Osteoblast (primary cell): ENCODE data around the gene SERINC4. TPM values are rescaled to one million over a fixed set of nuclear protein-coding genes. Genes with fewer than 3 reads are reported as not detected.

Source experiments
- DNase-seq: peaks from one replicate; pipeline ENCODE4 v3.0.0; 2011; ENCODE audit warnings: low spot score, mixed read lengths; ENCODE audit not compliant: insufficient read length; ENCODE audit errors: missing footprints
- H2AFZ ChIP-seq: 2 replicates; pipeline ENCODE4 v1.6.0; 2011; ENCODE audit warnings: mild to moderate bottlenecking, low read length
- H3K27ac ChIP-seq: 2 replicates; pipeline ENCODE4 v1.5.1; 2011; ENCODE audit warnings: mild to moderate bottlenecking, low read depth, low read length, moderate library complexity
- H3K27me3 ChIP-seq: 2 replicates; pipeline ENCODE4 v1.6.0; 2012; ENCODE audit warnings: mild to moderate bottlenecking, control low read depth, inconsistent platforms, low read length, moderate library complexity; ENCODE audit not compliant: insufficient read depth
- H3K36me3 ChIP-seq: 2 replicates; pipeline ENCODE4 v1.5.1; 2011; ENCODE audit warnings: mild to moderate bottlenecking, low read length, control low read depth, moderate library complexity; ENCODE audit not compliant: insufficient read depth
- H3K4me1 ChIP-seq: 2 replicates; pipeline ENCODE4 v1.5.1; 2011; ENCODE audit warnings: mild to moderate bottlenecking, low read length, control low read depth, moderate library complexity; ENCODE audit not compliant: insufficient read depth
- H3K4me2 ChIP-seq: 2 replicates; pipeline ENCODE4 v1.6.0; 2011; ENCODE audit warnings: mild to moderate bottlenecking, low read length; ENCODE audit not compliant: insufficient read depth
- H3K4me3 ChIP-seq: fragments of 200-600 bp; sonication (generic); 3 replicates; pipeline ENCODE4 v1.5.1; 2012; ENCODE audit warnings: mild to moderate bottlenecking, low read length, inconsistent platforms; ENCODE audit not compliant: insufficient read depth
- H3K79me2 ChIP-seq: 2 replicates; pipeline ENCODE4 v1.6.0; 2012; ENCODE audit warnings: mild to moderate bottlenecking, low read length, control low read depth, inconsistent platforms; ENCODE audit not compliant: insufficient read depth
- H3K9me3 ChIP-seq: 2 replicates; pipeline ENCODE4 v1.5.1; 2011; ENCODE audit warnings: low read depth, low read length, control low read depth
- H4K20me1 ChIP-seq: 2 replicates; pipeline ENCODE4 v1.6.0; 2012; ENCODE audit warnings: mild to moderate bottlenecking, low read length, control low read depth; ENCODE audit not compliant: insufficient read depth
- total RNA-seq: library from RNA; depleted of rRNA; stranded (reverse); fragments of >200 nt; gene quantifications from 2 replicates; pipeline ENCODE4 v1.2.3, GENCODE V29; 2012
- TF ChIP-seq, protein P1 (sequence below): IDR thresholded peaks from 2 replicates; pipeline ENCODE4 v1.5.1; 2011; ENCODE audit warnings: mild to moderate bottlenecking, low read depth, low read length, moderate library complexity; ENCODE audit errors: extremely low read depth

The SERINC4 gene
- total RNA-seq, 1 donor, result not detected

- Histone ChIP-seq H2AFZ (no peak overlapping the region), H4K20me1 (peaks cover 44% of the 10 kb centered on the region), H3K4me3 (peak overlapping the region; percentile 100), H3K36me3 (peaks cover 46% of the 10 kb centered on the region), H3K27ac (peak overlapping the region; percentile 99), H3K4me2 (peak overlapping the region; percentile 98), H3K9me3 (no peaks in the 10 kb centered on the region), H3K79me2 (peaks cover 39% of the 10 kb centered on the region), H3K4me1 (peaks cover 52% of the 10 kb centered on the region), H3K27me3 (no peaks in the 10 kb centered on the region)
- no peak for DNase-seq
- TF ChIP-seq, protein P1, sequence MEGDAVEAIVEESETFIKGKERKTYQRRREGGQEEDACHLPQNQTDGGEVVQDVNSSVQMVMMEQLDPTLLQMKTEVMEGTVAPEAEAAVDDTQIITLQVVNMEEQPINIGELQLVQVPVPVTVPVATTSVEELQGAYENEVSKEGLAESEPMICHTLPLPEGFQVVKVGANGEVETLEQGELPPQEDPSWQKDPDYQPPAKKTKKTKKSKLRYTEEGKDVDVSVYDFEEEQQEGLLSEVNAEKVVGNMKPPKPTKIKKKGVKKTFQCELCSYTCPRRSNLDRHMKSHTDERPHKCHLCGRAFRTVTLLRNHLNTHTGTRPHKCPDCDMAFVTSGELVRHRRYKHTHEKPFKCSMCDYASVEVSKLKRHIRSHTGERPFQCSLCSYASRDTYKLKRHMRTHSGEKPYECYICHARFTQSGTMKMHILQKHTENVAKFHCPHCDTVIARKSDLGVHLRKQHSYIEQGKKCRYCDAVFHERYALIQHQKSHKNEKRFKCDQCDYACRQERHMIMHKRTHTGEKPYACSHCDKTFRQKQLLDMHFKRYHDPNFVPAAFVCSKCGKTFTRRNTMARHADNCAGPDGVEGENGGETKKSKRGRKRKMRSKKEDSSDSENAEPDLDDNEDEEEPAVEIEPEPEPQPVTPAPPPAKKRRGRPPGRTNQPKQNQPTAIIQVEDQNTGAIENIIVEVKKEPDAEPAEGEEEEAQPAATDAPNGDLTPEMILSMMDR, result no peak
Measured at GRCh38 chr15:43793647-43794046, 6.4 kb downstream of the SERINC4 start.

GRCh38 chr15:43792761-43793476 lies 7.1 kb downstream of the SERINC4 start:
- no peaks in the 10 kb centered on the region for H3K27me3 ChIP-seq
- H3K4me3 ChIP-seq, result peak overlapping the region; percentile 100
- H2AFZ ChIP-seq, result peak overlapping the region; percentile 83
- peak overlapping the region; percentile 99 for H3K27ac ChIP-seq
- TF ChIP-seq, protein P1, result peak; percentile 29
- peaks cover 39% of the 10 kb centered on the region for H3K79me2 ChIP-seq
- H3K9me3 ChIP-seq, result no peaks in the 10 kb centered on the region
- no peak for DNase-seq
- peak overlapping the region; percentile 98 for H3K4me2 ChIP-seq
- peaks cover 41% of the 10 kb centered on the region for H3K36me3 ChIP-seq
- peaks cover 44% of the 10 kb centered on the region for H4K20me1 ChIP-seq
- H3K4me1 ChIP-seq, result peaks cover 51% of the 10 kb centered on the region

DNA sequence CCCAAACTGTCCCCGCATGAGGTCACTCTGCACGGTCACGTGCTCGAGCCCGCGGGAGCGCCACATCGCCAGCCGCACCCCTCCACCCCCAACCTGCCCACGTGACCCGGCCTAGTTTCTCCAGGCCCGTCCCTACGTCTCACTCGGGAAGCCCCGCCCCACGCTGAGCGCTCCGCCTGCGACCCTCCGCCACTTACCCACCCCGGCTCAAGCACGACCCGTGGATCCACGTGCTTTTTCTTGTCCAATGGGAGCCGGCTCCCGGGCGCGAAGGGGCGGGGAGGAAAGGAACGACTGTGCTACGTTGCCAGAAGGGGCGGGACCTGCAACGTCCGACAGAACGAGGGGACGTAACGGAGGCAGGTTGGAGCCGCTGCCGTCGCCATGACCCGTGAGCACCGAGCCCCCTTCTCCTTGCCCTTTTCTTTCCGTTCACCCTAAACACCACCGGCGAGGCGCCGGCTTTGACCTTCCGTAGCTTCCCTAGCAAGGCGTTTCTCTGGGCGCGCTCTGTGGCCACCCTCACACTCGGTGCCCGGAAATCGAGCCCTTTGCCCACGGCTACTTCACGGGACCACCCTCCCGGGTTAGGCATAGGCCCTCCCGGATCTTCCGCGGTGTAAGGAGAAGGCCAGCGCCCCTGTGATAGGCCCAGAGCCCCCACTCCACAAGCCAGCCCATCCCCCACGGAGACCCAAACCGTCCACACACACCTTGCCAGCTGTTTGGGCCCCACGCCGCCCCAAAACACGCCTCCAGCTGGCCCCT lies 7.8 kb downstream of the SERINC4 start, which contains the start of gene SERF2:
TSS of gene SERF2 (plus strand) at position 328 of the 768 bp plus-strand sequence. CDS start at position 385, 57 bp downstream.
- Histone ChIP-seq H3K4me2 (peak within 1 kb of the TSS; percentile 100), H4K20me1 (peaks cover 43% of the 10 kb centered on the region), H3K4me1 (peaks cover 46% of the 10 kb centered on the region), H3K27me3 (no peaks in the 10 kb centered on the region), H3K27ac (peak within 1 kb of the TSS; percentile 99), H3K9me3 (no peaks in the 10 kb centered on the region), H3K79me2 (peaks cover 39% of the 10 kb centered on the region), H3K36me3 (peaks cover 41% of the 10 kb centered on the region), H3K4me3 (peak within 1 kb of the TSS; percentile 100), H2AFZ (peak within 1 kb of the TSS; percentile 99)
- TF ChIP-seq, protein P1, result no peak
- peak; percentile 99 for DNase-seq

GRCh38 chr15:43789409-43789808 lies 10.6 kb downstream of the SERINC4 start:
- Histone ChIP-seq H3K4me1 (peaks cover 19% of the 10 kb centered on the region), H3K27ac (no peak overlapping the region), H2AFZ (no peak overlapping the region), H4K20me1 (peaks cover 16% of the 10 kb centered on the region), H3K4me2 (no peak overlapping the region), H3K9me3 (no peaks in the 10 kb centered on the region), H3K27me3 (no peaks in the 10 kb centered on the region), H3K79me2 (peaks cover 23% of the 10 kb centered on the region), H3K36me3 (peaks cover 14% of the 10 kb centered on the region), H3K4me3 (no peak overlapping the region)
- TF ChIP-seq, protein P1, result no peak
- no peak for DNase-seq
